Astrocyte of the spinal cord (primary cell): ENCODE results near the gene AQP1.

ENCODE experiments used
- DNase-seq: peaks from one replicate; pipeline ENCODE4 v3.0.0; 2011; ENCODE audit warnings: low read depth, low spot score
- H3K4me3 ChIP-seq: 2 replicates; pipeline ENCODE4 v1.5.1; 2011; ENCODE audit warnings: low read depth, mild to moderate bottlenecking, low read length, moderate library complexity
- CTCF ChIP-seq: IDR thresholded peaks from 2 replicates; pipeline ENCODE4 v1.5.1; 2012; ENCODE audit warnings: low read depth, mild to moderate bottlenecking, low read length, inconsistent platforms
- in situ Hi-C: cut with HindIII; loops from 2 replicates; pipeline ENCODE4 v1.10.0; 2017; ENCODE audit warnings: low sequenced_read_pairs

AQP1 gene

GRCh38 chr7:30894009-30894408, 17.6 kb upstream of the AQP1 start:
- no peak for TF ChIP-seq CTCF
- no peak for DNase-seq
- H3K4me3 ChIP-seq = no peak overlapping the region
- in situ Hi-C loops = no loop called here

- TF ChIP-seq CTCF = peak; percentile 30
- no peak for DNase-seq
These were observed 16.6 kb upstream of the AQP1 start for GRCh38 chr7:30894866-30895605.

GRCh38 chr7:30896036-30896435, 15.6 kb upstream of the AQP1 start:
- in situ Hi-C loops = no loop called here
- TF ChIP-seq CTCF = no peak
- no peak overlapping the region for H3K4me3 ChIP-seq
- no peak for DNase-seq

More at GRCh38 chr7:30894866-30895605, 16.6 kb upstream of the AQP1 start:
- H3K4me3 ChIP-seq = no peak overlapping the region
- in situ Hi-C loops = no loop called here

GRCh38 chr7:30896783-30897637, 14.6 kb upstream of the AQP1 start:
- H3K4me3 ChIP-seq = no peak overlapping the region
- no peak for TF ChIP-seq CTCF
- in situ Hi-C loops = no loop called here
- no peak for DNase-seq

GRCh38 chr7:30897770-30898169, 13.9 kb upstream of the AQP1 start:
- no peak overlapping the region for H3K4me3 ChIP-seq
- no peak for TF ChIP-seq CTCF
- in situ Hi-C loops = no loop called here
- DNase-seq = no peak

- TF ChIP-seq CTCF = no peak
- DNase-seq = no peak
- in situ Hi-C loops = no loop called here
- H3K4me3 ChIP-seq = no peak overlapping the region
These were observed 13.2 kb upstream of the AQP1 start for GRCh38 chr7:30898411-30898810.
